Measurements from ENCODE around the gene GPSM1. TPM values are rescaled to one million over a fixed set of nuclear protein-coding genes. Genes with fewer than 3 reads are reported as not detected.
"Not testable (repeated sequence)": the region's sequence is repeated elsewhere in the genome, so short reads cannot be mapped to it uniquely, and the experiment has no call there.

GPSM1 gene
- total RNA-seq, 1 donor from 2014 or later = 24.6 TPM

DNA sequence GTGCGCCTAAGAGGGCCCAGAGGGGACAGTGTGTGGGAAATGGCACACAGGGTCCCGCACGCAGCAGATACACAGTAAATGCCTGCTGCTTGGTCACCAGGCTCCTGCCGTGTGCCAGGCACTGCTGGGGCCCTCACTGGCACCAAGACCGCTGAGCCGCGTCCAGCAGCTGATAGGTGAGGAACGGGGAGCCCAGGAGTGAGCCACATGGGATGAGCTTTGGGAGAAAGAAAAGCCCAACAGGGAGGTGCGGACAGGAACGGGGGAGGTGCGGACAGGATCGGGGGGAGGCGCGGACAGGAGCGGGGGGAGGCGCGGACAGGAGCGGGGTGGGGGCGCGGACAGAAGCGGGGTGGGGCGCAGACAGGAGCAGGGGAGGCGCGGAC lies 16.5 kb downstream of the GPSM1 start:
- no peak for DNase-seq (ENCODE audit: low spot score)

DNA sequence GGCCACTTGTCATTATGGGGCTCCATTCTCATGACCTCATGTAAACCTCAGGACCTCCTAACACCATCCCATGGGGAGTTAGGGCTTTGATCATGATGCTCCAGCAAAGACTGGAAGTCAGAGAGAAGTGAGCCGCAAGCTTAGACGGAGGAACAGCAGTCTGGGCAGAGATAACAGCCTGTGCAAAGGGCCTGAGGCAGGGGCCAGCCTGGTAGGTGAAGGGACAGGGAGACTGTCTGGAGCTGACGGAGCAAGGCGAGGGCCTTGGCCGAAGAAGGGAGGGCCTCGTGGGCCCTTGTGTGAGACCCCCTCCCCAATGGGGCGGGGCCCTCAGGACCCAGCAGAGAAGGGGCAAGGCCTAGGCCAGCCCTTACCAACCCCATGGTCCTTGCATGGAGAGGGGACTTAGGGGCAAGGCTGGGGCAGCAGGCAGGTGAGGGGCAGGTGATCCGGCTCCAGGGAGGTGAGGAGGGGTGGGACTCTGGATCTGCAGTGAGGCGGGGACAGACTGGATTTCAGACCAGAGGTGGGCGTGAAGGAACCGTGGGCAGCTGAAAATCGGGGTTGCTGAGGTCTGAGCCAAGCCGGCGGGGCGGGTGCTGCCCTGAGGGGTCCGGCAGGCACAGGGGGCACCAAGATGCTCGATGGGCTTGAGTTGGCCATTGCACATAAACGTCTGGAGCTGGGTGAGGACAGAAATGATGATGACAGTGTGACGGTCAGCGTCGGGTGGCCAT lies 17.4 kb downstream of the GPSM1 start:
- DNase-seq (ENCODE audit: low spot score) = no peak

DNA sequence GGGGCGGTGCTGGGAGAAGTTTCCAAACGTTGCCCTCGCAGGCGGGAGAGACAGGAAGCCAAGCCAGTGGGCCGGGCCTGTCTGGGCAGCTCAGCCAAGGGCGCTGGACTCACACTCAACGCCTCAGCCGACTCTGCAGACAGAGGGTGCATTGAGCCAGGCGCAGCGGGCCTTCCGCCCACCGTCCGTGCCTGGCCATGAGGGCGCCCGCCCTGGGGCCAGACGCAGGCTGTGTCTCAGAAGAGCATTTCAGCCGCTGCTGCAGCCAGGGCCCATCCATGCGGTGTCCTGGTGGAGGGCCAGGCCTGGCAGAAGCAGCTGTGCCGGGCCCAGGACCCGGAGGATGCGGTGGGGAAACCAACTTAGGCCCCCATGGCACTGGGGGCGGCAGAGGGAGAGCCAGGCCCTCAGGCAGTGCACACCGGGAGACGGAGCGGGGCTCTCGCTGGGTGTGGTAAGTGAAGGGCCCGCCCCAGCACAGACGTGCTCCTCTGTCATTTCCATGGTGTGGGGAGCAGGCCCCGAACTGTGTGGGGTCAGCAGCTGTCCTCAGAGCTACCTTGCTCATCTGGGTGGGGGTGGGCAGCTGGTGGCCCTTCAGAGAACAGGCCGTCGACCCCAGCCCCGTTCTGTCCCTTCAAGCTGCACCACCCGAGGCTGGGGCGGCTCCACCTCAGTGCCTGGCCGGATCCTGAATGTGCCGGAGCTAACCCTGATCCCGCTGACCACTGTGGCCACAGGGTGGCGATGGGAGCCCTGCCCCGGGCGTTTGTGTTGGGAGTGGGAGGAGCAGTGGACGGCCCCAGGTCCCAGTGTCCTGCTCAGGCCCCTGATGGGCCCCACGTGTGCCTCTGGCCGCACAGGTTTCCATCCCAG lies 18.2 kb downstream of the GPSM1 start:
- peak; percentile 45 for DNase-seq (ENCODE audit: low spot score)

DNA sequence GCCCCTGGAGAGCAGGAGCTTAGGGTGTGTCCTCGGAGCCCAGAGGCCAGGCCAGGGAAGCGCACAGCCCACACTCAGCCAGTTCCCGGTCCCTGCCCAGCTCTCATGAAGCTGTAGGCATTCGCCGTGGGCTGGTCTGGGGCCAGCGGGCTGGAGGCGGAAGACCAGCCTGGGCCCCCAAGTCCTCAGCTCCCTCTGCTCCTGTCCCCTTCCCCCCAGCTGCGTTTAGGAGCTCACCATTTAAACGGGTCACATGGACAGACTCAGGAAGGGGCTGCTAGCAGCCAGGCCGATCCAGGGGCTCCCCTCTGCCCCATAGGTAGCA lies 18.8 kb downstream of the GPSM1 start:
- no peak for DNase-seq (ENCODE audit: low spot score)

DNA sequence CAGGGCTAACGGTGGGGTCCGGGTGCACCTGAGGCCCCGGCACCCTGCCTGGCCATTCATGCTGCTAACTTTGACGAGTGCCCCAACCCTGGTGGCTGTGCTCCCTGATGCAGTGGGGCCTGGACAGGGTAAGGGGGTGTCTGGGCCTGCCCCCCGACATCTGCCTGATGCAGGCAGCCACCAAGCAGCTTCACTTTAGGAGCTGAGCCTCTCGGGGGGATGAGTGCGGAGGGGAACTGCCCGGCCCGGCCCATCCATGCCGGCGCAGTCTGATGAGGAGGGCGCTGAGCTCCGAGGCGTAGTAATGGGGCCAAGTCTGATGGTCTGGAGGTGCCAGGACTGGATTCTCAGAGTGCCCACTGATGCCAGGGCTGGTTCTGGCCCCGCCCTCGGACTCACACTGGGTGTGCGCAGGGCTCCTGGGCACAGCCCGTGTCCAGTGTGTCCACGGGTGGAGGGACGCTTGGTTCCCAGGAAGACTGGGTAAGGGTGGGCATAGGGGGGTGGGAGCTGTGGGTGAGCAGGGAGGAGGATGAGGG lies 19.7 kb downstream of the GPSM1 start:
- DNase-seq (ENCODE audit: low spot score) = no peak

DNA sequence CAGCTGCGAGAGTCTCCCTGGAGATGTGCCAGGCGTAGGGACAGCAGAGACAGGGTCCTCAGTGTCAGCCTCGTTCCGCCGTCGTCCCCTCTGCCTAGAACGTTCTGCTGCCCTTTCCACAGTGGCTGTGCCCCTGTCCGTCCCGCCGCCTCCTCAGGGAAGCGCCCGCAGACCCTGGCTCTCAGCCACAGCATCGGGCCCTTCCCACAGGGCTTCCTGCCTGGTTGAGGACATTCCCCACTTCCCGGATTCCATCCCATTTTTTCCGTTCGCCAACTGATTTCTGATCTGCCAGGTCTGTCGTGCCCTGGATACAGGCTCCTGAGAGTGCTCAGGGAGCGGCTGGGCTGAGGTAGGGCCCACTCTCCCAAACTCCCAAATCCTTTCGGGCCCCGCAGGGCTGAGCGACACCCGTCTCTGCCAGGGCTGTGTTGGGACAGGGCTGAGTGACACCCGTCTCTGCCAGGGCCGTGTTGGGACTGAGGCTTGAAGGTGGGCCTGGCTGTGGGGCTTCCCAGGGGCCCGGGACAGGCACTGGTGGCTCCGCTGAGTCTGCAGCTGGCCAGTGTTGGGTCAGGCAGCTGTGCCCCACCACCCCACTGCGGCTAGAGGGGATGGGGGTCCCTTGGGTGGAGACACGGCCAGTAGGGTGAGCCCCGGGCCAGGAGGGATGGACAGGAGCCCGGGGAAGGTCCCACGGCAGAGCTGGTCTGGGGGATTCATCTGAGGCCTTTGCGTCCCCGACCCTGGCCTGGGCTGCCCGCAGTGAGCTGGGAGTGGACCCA lies 20.3 kb downstream of the GPSM1 start:
- no peak for DNase-seq (ENCODE audit: low spot score)

DNA sequence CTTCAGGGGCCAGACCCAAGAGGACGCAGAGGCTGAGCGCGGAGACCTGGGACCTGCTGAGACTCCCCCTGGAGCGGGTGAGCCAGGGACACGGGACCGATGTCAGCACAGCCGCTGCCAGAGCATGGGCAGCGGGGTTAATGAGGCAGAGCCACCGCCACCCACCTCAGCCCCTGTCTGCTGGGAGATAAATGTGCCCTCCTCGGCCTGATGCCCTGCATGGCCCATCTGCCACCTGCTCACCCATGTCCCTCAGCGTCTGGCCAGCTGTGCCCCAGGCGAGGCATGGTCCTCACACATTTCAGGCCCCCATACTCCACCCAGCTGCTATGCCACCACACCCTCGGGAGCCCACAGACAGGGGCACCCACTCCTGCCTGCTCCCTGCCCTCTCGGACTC lies 21.4 kb downstream of the GPSM1 start:
- no peak for DNase-seq (ENCODE audit: low spot score)

DNA sequence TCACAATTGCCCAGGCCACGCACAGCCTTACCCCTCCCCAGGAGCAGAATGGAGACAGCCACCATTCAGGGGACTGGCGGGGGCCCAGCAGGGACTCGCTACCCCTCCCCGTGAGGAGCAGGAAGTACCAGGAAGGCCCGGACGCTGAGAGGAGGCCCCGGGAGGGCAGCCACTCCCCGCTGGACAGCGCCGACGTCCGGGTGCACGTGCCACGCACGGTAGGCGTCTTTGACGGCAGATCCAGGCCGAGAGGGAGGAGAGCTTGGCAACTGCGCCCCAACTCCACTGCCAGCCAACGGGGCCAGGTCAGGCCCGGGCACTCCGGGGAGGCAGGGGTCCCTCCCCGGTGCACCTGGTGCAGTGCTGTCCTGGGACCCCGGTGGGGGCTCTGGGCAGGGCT lies 22.2 kb downstream of the GPSM1 start:
- no peak for DNase-seq (ENCODE audit: low spot score)

DNA sequence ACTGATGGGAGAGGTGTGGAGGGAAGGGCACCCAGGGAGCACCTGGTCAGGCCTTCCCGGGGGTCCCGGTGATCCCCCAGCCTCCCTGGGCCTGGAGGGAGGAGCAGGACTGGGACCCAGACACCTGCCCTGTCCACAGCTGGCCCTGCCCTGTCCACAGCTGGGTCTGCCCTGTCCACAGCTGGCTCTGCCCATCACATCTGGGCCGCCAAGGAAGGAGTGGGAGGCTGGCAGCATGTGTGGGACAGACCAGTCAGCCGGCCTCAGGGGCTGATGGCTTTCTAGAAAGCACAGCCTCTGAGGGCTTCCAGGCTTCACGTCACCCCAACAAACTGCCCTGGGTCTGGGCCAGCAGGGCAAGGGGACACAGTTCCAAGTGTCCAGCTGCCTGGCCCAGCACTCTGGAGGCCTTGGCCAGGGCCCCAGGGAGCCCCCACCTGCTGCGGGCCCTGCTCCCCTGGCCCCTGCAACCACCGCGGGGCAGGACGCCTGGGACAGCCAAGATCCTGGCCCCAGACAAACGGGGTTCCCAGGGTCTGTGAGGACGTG lies 24.0 kb downstream of the GPSM1 start:
- no peak for DNase-seq (ENCODE audit: low spot score)

DNA sequence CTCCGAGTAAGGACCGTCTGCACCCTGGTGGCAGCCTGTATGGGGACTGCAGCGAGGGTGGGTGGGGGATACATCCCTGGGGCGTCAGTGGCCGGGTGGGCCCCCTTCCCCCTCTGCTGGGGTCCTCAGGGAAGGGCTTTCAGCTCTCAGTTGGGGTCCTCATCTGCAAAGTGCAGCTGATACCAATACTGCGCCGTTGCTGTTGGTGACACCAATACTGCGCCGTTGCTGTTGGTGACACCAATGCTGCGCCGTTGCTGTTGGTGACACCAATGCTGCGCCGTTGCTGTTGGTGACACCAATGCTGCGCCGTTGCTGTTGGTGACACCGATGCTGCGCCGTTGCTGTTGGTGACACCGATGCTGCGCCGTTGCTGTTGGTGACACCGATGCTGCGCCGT lies 24.5 kb downstream of the GPSM1 start:
- not testable (repeated sequence) for DNase-seq (ENCODE audit: low spot score)

DNA sequence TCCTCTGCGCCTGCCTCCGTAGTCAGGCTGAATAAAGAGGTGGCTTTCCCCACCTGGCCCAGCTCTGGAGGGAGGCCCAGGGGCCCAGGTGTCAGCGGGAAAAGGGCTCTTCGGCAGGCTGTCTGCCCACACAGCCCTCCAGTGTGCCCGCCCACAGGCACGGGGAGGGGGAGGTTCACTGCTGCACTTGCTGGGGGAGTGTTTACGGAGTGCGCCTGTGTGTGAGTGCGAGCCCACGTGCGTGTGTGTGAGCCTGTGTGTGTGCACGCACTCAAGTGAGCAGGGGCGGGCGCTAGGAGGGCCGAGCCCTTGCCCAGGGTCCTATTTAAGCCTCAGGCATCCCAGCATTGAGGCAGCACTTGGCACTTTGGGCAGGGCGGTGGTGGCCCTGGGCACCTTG lies 25.3 kb downstream of the GPSM1 start:
- DNase-seq (ENCODE audit: low spot score) = no peak

DNA sequence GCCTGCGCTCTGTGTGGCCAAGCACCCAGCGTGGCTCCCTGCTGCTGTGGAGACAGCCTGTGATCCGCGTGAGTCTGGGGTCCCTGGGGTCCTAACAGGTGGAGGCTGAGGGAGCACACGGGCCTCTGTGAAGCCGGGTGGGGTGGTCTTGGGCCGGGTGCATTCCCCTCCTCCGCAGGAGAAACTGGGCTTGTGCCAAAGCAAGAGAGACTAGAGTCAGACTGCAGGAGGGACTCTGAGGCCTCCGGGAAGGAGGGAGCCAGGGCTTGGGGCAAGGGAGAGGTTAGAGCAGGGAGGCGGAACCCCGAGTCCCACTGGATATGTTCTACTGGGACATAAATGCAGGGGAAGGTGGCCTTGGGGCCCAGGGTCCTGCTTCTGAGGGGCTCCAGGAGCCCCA lies 25.7 kb downstream of the GPSM1 start:
- no peak for DNase-seq (ENCODE audit: low spot score)

DNA sequence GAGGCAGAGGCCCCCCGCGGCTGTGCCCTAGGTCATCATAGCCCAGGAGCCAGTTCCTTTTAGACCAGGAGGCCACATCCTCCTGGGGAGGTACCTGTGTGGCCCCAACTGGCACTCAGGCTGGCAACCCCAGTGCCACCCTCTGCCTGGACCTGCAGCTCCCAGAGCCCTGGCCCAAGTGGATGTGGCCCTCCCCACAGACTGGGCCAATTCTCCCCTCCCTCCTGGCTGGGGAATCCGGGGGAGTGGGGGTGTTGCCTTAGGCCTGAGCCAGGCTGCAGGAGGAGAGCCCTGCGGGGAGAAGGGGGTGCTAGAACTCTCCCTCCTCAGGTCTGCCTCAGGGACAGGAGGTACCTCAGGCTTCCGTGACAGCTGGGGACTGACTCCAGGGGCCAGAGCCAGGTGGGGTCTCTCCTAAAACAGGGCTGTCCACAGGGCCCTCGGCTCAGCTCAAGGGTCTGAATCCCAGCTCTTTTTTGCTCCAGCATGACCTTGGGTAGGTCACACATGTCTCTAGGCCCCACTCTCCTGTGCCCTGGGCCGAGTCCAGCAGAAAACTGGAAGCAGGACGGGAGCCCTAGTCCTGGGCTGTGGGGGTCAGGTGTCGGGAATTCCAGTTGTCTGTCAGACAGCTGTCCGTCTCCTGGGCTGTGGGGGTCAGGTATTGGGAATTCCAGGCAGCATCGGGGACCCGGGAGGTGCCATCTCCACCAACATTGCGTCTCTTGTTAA lies 26.6 kb downstream of the GPSM1 start:
- no peak for DNase-seq (ENCODE audit: low spot score)

DNA sequence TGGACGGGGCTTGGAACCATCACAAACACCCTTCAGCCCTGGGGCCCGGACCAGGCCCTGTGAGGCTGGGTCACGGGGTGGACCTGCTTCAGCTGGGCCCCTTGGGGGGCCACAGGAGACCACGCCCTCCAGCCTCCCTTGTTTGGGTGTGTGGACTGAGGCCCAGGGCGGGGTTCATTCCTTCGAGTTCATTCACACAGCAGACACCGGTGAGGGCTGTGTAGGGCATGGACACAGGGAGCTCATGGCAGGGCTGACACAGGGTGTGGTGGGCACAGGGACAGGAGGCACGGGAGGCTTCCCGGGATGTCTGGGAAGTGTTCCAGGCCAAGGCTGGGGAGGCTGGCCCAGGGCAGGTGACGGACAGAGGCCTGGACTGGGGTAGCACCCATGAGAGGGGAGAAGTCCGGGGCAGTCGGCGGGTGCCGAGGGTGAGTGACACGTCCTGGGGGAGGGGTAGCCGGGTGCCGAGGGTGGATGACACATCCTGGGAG lies 27.3 kb downstream of the GPSM1 start:
- DNase-seq (ENCODE audit: low spot score) = peak; percentile 46

DNA sequence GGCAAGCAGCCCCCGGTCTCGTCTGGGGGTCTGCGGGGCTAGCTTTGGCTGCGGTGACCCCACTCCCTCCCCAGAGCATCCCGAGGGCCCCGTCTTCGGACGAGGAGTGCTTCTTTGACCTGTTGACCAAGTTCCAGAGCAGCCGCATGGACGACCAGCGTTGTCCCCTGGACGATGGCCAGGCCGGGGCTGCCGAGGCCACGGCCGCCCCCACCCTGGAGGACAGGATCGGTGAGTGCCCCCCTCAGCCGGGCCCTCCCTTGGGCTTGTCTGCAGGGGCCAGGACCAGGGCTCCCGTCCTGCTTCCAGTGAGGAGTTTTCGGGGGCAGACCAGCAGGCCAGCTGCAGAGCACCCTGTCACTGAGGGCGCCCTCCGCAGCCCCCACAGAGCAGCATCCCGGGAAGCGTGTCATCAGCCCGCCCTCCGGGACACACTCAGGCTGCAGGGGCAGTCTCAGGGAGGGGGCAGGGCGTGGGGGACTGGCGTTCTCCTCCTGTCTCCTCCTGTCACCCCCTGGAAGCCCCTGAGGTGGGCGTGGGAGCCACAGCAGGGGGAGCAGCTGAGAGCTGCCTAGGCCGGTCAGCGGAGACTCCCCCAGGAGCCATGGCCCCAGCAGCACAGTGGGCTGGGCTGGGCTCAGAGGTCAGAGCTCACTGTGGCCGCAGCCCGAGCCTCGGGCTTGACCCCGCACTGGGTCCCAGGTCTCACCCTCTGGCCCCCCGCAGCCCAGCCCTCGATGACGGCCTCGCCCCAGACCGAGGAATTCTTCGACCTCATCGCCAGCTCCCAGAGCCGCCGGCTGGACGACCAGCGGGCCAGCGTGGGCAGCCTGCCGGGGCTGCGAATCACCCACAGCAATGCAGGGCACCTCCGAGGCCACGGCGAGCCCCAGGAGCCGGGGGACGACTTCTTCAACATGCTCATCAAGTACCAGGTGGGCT lies 28.5 kb downstream of the GPSM1 start:
- no peak for DNase-seq (ENCODE audit: low spot score)

DNA sequence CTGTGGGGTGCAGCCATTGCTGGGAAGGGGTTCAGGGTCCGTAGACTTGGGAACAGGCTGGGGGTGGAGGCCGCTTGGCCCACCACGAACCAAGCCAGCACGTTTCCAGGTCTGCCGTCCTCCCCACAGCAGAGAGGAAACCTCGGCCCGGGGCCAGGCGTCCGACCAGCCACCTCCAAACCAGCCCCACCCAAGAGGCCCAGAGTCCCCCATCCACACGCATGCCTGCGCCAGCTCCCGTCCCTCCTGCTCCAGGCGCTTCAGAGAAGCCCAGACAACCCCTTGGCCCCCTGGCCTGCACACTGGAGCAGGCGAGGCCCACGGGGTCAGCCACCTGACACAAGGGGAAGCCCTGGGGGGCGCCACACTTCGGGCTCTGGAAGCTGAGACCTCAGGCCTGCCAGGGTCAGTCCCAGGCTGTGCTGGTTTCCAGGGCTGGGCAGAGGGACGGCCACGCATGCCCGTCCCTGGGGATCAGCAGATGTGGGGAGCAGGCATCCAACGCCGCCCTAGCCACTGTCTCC lies 29.9 kb downstream of the GPSM1 start:
- DNase-seq (ENCODE audit: low spot score) = no peak

DNA sequence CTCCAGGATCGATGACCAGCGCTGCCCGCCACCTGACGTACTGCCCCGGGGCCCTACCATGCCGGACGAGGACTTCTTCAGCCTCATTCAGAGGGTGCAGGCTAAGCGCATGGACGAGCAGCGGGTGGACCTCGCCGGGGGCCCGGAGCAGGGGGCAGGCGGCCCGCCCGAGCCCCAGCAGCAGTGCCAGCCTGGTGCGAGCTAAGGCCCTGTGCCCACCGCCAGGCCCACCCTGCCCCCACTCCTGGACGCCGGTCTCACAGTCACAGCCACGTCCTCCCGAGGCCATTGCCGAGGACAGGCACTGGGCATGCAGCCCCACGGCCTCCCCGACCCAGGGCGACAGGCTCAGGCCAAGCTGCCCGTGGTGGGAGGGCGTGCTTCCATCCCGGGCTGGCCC lies 30.7 kb downstream of the GPSM1 start:
- DNase-seq (ENCODE audit: low spot score) = no peak

DNA sequence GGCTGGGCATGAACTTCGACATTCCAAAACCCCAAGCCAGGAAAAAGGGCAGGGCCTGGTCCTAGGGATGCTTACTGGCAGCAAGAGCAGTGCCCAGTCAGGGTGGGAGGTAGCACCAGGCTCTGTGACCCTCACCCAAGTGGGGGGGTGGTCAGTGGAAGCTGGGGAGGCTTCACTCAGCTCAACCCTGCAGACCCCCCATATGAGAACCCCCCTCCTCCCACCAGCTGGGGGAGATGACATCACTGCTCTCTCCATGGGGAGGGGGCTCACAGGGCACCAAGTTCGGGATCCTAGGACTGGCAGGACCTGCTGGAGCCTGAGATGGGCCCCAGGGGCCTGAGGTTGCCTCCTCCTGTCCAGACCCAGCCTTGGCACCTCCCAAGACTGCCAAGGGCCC lies 31.5 kb downstream of the GPSM1 start:
- DNase-seq (ENCODE audit: low spot score) = no peak

DNA sequence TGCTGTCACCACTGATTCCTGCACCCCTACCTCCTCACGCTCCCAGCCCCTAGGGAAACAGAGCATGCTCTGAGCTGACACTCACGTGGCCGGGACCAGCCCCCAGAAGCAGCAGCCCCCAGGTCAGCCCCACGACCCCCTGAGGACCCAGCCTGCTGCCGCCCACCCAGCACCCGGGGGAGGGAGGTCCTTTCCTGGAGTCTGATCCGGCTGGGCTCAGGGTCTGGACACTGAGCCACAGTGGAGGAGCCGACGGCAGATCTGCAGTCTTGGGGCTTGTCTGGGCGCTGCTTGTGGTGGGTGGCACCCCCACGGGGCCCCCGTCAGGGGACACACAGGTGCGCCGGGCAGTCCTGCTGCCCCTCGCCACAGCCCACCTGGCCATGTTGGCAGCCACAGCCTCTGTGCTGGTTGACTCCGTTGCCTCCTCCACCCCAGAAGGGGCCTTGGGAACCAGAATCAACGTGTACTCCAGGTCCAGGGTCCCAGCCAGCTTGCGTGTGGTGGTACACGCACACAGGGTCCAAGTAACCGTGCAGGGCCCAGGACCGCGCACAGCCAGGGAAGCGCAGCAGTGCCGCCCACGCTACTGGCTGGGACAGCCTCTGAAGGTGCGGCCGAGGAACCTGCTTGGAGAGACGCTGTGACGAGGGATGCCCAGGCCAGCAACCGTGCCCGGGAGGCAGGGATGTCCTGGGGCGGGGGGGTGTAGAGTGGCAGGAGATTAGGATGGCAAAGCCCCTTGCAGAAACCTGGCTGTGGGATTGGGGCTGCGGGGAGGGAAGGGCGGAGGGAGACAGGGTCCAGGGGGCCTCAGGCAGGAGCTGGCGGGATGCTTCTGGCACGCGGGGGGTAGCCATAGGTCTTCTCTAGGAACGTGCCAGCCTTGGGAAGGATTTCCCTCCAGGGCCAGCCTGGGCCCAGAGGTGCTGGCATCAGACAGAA lies 32.7 kb downstream of the GPSM1 start:
- DNase-seq (ENCODE audit: low spot score) = no peak
